Bronchial smooth muscle cell (primary cell): ENCODE results near the gene VTN. TPM values are rescaled to one million over a fixed set of nuclear protein-coding genes. Genes with fewer than 3 reads are reported as not detected.

Experiments used
- total RNA-seq: library from RNA; depleted of rRNA; stranded (reverse); fragments of >200 nt; gene quantifications from 2 replicates; pipeline ENCODE4 v1.2.1, GENCODE V29; 2014

VTN gene
- 0.09 TPM in 1 of 2 replicates, not detected in the other for total RNA-seq

GRCh38 chr17:28370035-28370743 is at the start of gene VTN:
Gene VTN (minus strand): TSS chr17:28370307. CDS start chr17:28370203, 104 bp downstream.

GRCh38 chr17:28405632-28406472 is 35.7 kb upstream of the VTN start, which contains the start of gene SLC46A1:
Gene SLC46A1 (minus strand): TSS chr17:28406212. CDS start chr17:28406114, 98 bp downstream.

GRCh38 chr17:28371245-28372202 is 1.4 kb upstream of the VTN start, which contains the start of gene SARM1:
Gene SARM1 (plus strand): TSS chr17:28371694. CDS start chr17:28372033, 339 bp downstream.

GRCh38 chr17:28364665-28365363 is 5.3 kb downstream of the VTN start, which contains the start of gene SEBOX:
Gene SEBOX (minus strand): TSS chr17:28365199. CDS start chr17:28365151, 48 bp downstream.

GRCh38 chr17:28357061-28357900 is 12.8 kb downstream of the VTN start, which contains the start of gene POLDIP2:
Gene POLDIP2 (minus strand): TSS chr17:28357527. CDS start chr17:28357448, 79 bp downstream.

GRCh38 chr17:28335201-28335958 is 34.7 kb downstream of the VTN start, which contains the start of the genes IFT20 and TNFAIP1:
Gene IFT20 (minus strand): TSS chr17:28335472. CDS start chr17:28331985, 3,487 bp downstream.
Gene TNFAIP1 (plus strand): TSS chr17:28335761. CDS start chr17:28339522, 3,761 bp downstream.

GRCh38 chr17:28318759-28319597 is 51.1 kb downstream of the VTN start, which contains the start of gene TMEM97:
Gene TMEM97 (plus strand): TSS chr17:28319200. CDS start chr17:28319240, 40 bp downstream.

Other genes with a start within 250 kb of the VTN start
- 4.3 and 10.1 TPM in 2 replicates for gene TMEM97, start 51.1 kb downstream of the VTN start, total RNA-seq
- gene IFT20, start 34.8 kb downstream of the VTN start, total RNA-seq: 61.6 and 72.7 TPM in 2 replicates
- 13.2 and 16.9 TPM in 2 replicates for gene TNFAIP1, start 34.5 kb downstream of the VTN start, total RNA-seq
- 47.1 and 62.3 TPM in 2 replicates for gene POLDIP2, start 12.8 kb downstream of the VTN start, total RNA-seq
- gene SEBOX, start 5.1 kb downstream of the VTN start, total RNA-seq: not detected in 2 replicates
- 3.9 and 7.2 TPM in 2 replicates for gene SARM1, start 1.4 kb upstream of the VTN start, total RNA-seq
- gene SLC46A1, start 35.9 kb upstream of the VTN start, total RNA-seq: 1.9 and 4.0 TPM in 2 replicates
- not detected in 2 replicates for gene SLC13A2, start 103.3 kb upstream of the VTN start, total RNA-seq
- not detected in 2 replicates for gene FOXN1, start 136.0 kb upstream of the VTN start, total RNA-seq
- 22.5 and 23.4 TPM in 2 replicates for gene UNC119, start 182.3 kb upstream of the VTN start, total RNA-seq
- gene PIGS, start 201.2 kb upstream of the VTN start, total RNA-seq: 26.6 and 49.2 TPM in 2 replicates
- gene ALDOC, start 206.6 kb upstream of the VTN start, total RNA-seq: 35.7 and 53.3 TPM in 2 replicates
- 2.6 and 7.1 TPM in 2 replicates for gene SPAG5, start 228.7 kb upstream of the VTN start, total RNA-seq
- 2.0 and 3.8 TPM in 2 replicates for gene RSKR, start 243.9 kb upstream of the VTN start, total RNA-seq